HepG2 (cell line): ENCODE results near the gene HNRNPL. TPM values are rescaled to one million over a fixed set of nuclear protein-coding genes. Genes with fewer than 3 reads are reported as not detected.

Experiments used
- ARID3A ChIP-seq: IDR thresholded peaks from 2 replicates; pipeline ENCODE4 v1.6.1; 2012; ENCODE audit warnings: low read depth, low read length, improper control_type of control experiment
- ATF2 ChIP-seq: sonication (generic); formaldehyde crosslinking; IDR thresholded peaks from 2 replicates; pipeline ENCODE4 v1.4.0; 2020; ENCODE audit warnings: missing genetic modification reagents
- CBX5 ChIP-seq: sonication (generic); formaldehyde crosslinking; IDR thresholded peaks from 2 replicates; pipeline ENCODE4 v1.4.0; 2020; ENCODE audit warnings: missing genetic modification reagents, borderline replicate concordance
- CREM ChIP-seq, 2 experiments: sonication (generic) in 1 of 2; formaldehyde crosslinking in 1 of 2; IDR thresholded peaks; 2 replicates each; pipeline versions ENCODE4 v1.4.0 to v1.6.1; 2016 to 2020; ENCODE audit warnings: antibody characterized with exemption in 1 of 2, mild to moderate bottlenecking in 1 of 2, missing genetic modification reagents in 1 of 2
- FOXO4 ChIP-seq: sonication (generic); formaldehyde crosslinking; conservative IDR thresholded peaks from 2 replicates; pipeline ENCODE4 v1.8.1; 2023; ENCODE audit warnings: missing genetic modification reagents
- HMGXB3 ChIP-seq: sonication (generic); formaldehyde crosslinking; IDR thresholded peaks from 2 replicates; pipeline ENCODE4 v1.4.0; 2020; ENCODE audit warnings: missing genetic modification reagents, borderline replicate concordance
- HNRNPUL1 ChIP-seq: fragments of 200-400 bp; formaldehyde crosslinking; IDR thresholded peaks from 2 replicates; pipeline ENCODE4 v1.6.1; 2017; ENCODE audit warnings: low read depth, mild to moderate bottlenecking, low read length, moderate library complexity
- HOXA3 ChIP-seq: sonication (generic); formaldehyde crosslinking; IDR thresholded peaks from 2 replicates; pipeline ENCODE4 v1.5.0; 2020; ENCODE audit warnings: missing genetic modification reagents
- KLF9 ChIP-seq: IDR thresholded peaks from 2 replicates; pipeline ENCODE4 v1.6.1; 2016; ENCODE audit warnings: low read depth
- ONECUT2 ChIP-seq: sonication (generic); formaldehyde crosslinking; IDR thresholded peaks from 2 replicates; pipeline ENCODE4 v1.4.0; 2020; ENCODE audit warnings: missing genetic modification reagents
- POLR2AphosphoS2 ChIP-seq: IDR thresholded peaks from 2 replicates; pipeline ENCODE4 v1.6.1; 2011; ENCODE audit warnings: low read depth, low read length, improper control_type of control experiment
- THAP8 ChIP-seq: sonication (generic); formaldehyde crosslinking; IDR thresholded peaks from 2 replicates; pipeline ENCODE4 v1.5.1; 2020; ENCODE audit warnings: missing genetic modification reagents, mild to moderate bottlenecking, borderline replicate concordance
- THRA ChIP-seq: sonication (generic); formaldehyde crosslinking; IDR thresholded peaks from 2 replicates; pipeline ENCODE4 v1.4.0; 2020; ENCODE audit warnings: missing genetic modification reagents, borderline replicate concordance
- ZNF282 ChIP-seq: fragments of 450-650 bp; IDR thresholded peaks from 2 replicates; pipeline ENCODE4 v1.6.1; 2018; ENCODE audit not compliant: partially characterized antibody
- ZNF383 ChIP-seq: sonication (generic); formaldehyde crosslinking; IDR thresholded peaks from 2 replicates; pipeline ENCODE4 v1.4.0; 2020; ENCODE audit warnings: missing genetic modification reagents, mild to moderate bottlenecking, borderline replicate concordance
- ZNF577 ChIP-seq: sonication (generic); formaldehyde crosslinking; IDR thresholded peaks from 2 replicates; pipeline ENCODE4 v1.4.0; 2020; ENCODE audit warnings: mild to moderate bottlenecking, low read depth, missing genetic modification reagents, borderline replicate concordance
- ZNF616 ChIP-seq: sonication (generic); formaldehyde crosslinking; IDR thresholded peaks from 2 replicates; pipeline ENCODE4 v1.5.0; 2020; ENCODE audit warnings: low read depth, mild to moderate bottlenecking, missing genetic modification reagents
- ZNF816 ChIP-seq: sonication (generic); formaldehyde crosslinking; IDR thresholded peaks from 2 replicates; pipeline ENCODE4 v1.8.0; 2022; ENCODE audit warnings: missing genetic modification reagents, mild to moderate bottlenecking, borderline replicate concordance
- ZSCAN22 ChIP-seq: sonication (generic); formaldehyde crosslinking; IDR thresholded peaks from 2 replicates; pipeline ENCODE4 v1.4.0; 2020; ENCODE audit warnings: mild to moderate bottlenecking, missing genetic modification reagents
- polyA plus RNA-seq, 8 experiments: library from polyadenylated mRNA; depleted of rRNA in 3 of 8; stranded (reverse) in 7 of 8; unstranded in 1 of 8; fragments of >200 nt; fragmentation: Illumina TruSeq in 4 of 8; extraction: Trizol in 4 of 8; gene quantifications; 2 replicates each; pipeline versions ENCODE4 v1.2.1 to v1.2.3, GENCODE V29; 2011 to 2016; ENCODE audit warnings: low read depth in 4 of 8, missing spikeins in 1 of 8, mixed read lengths in 1 of 8; ENCODE audit not compliant: insufficient read depth in 1 of 8
- total RNA-seq, 5 experiments: library from RNA; depleted of rRNA; stranded (reverse); fragments of >200 nt; fragmentation: Illumina TruSeq; extraction: Trizol; gene quantifications; 2 replicates each; pipeline ENCODE4 v1.2.3, GENCODE V29; 2016; ENCODE audit warnings: low read depth in 1 of 5

The HNRNPL gene
- total and polyA plus RNA-seq, 2 of the 13 experiments (the other 11 are each of a cell fraction or from before 2014, with no cell fraction given), result 156 to 278 TPM

GRCh38 chr19:38850436-38850975 is 720 bp upstream of the HNRNPL start (continued):
- TF ChIP-seq THRA, result no peak
- TF ChIP-seq ARID3A, result peak; percentile 75
- TF ChIP-seq HNRNPUL1, result no peak
- no peak for TF ChIP-seq POLR2AphosphoS2
- TF ChIP-seq ZNF383 (CRISPR knock-in tag), result no peak
- no peak for TF ChIP-seq ZNF577 (CRISPR knock-in tag)
- no peak for TF ChIP-seq ZSCAN22 (CRISPR knock-in tag)
- TF ChIP-seq HOXA3 (CRISPR knock-in tag), result no peak
- TF ChIP-seq CREM (IDR thresholded peaks at IDR 0.05), result peak; percentile 64; the same call in 1 of the 2 replicates
- TF ChIP-seq CREM (CRISPR knock-in tag; IDR thresholded peaks at IDR 0.05), result no peak
- no peak for TF ChIP-seq ONECUT2
- TF ChIP-seq CBX5 (CRISPR knock-in tag), result no peak
- TF ChIP-seq THAP8 (CRISPR knock-in tag), result no peak
- TF ChIP-seq ZNF282, result no peak
- no peak for TF ChIP-seq ATF2 (CRISPR knock-in tag)
- no peak for TF ChIP-seq FOXO4 (CRISPR knock-in tag)
- TF ChIP-seq HMGXB3, result no peak
- no peak for TF ChIP-seq KLF9
- no peak for TF ChIP-seq ZNF616 (CRISPR knock-in tag)
- TF ChIP-seq ZNF816 (CRISPR knock-in tag), result no peak
